Nucleus accumbens (tissue), 56 donors: ENCODE measurements around the gene KRTAP10-9.
"Not testable (repeated sequence)": the region's sequence is repeated elsewhere in the genome, so short reads cannot be mapped to it uniquely, and the experiment has no call there.

ENCODE experiments used
- DNase-seq, 56 donors: peaks; one replicate each; lab custom pipeline; 2025; lab: John Stamatoyannopoulos, UW

The KRTAP10-9 gene

GRCh38 chr21:44637018-44637850 is 10.3 kb downstream of the KRTAP10-9 start, which contains the start of gene KRTAP10-10:
TSS of gene KRTAP10-10 (plus strand) at chr21:44637356. CDS start at chr21:44637418, 62 bp downstream.
- no peak for DNase-seq

- not testable (repeated sequence) for DNase-seq
These were observed 11.0 kb downstream of the KRTAP10-9 start for GRCh38 chr21:44637851-44638348.

GRCh38 chr21:44638506-44639330 is 11.8 kb downstream of the KRTAP10-9 start:
- DNase-seq = not testable (repeated sequence)

- no peak for DNase-seq
These were observed 12.4 kb downstream of the KRTAP10-9 start for GRCh38 chr21:44639331-44639655.

GRCh38 chr21:44640761-44641160 is 13.9 kb downstream of the KRTAP10-9 start:
- DNase-seq = no peak

GRCh38 chr21:44643741-44644310 is 16.9 kb downstream of the KRTAP10-9 start:
- DNase-seq = no peak

- DNase-seq = no peak
These were observed 18.0 kb downstream of the KRTAP10-9 start for GRCh38 chr21:44644878-44645277.

- DNase-seq = not testable (repeated sequence)
These were observed 19.7 kb downstream of the KRTAP10-9 start, which contains the start of gene KRTAP10-11 for GRCh38 chr21:44646366-44647221. TSS of gene KRTAP10-11 (plus strand) at chr21:44646414. CDS start at chr21:44646459, 45 bp downstream.

- no peak for DNase-seq
These were observed 20.3 kb downstream of the KRTAP10-9 start for GRCh38 chr21:44647222-44647552.

- no peak for DNase-seq
These were observed 21.8 kb downstream of the KRTAP10-9 start for GRCh38 chr21:44648557-44649311.

GRCh38 chr21:44649521-44650100 is 22.7 kb downstream of the KRTAP10-9 start:
- DNase-seq = no peak

- no peak for DNase-seq
These were observed 23.5 kb downstream of the KRTAP10-9 start for GRCh38 chr21:44650265-44650972.

GRCh38 chr21:44650973-44651675 is 24.2 kb downstream of the KRTAP10-9 start:
- DNase-seq = no peak

- DNase-seq = no peak
These were observed 26.2 kb downstream of the KRTAP10-9 start for GRCh38 chr21:44653123-44653522.

- DNase-seq = no peak
These were observed 27.0 kb downstream of the KRTAP10-9 start for GRCh38 chr21:44653656-44654575.

- no peak for DNase-seq
These were observed 27.8 kb downstream of the KRTAP10-9 start, which contains the start of gene KRTAP12-4 for GRCh38 chr21:44654576-44655175. TSS of gene KRTAP12-4 (minus strand) at chr21:44654659. CDS start at chr21:44654614, 45 bp downstream.
